PFSK-1 (cell line): ENCODE measurements around the gene CLEC16A.

Experiments
- FOXP2 ChIP-seq: optimal IDR thresholded peaks from 2 replicates; pipeline ENCODE3; 2011; ENCODE audit warnings: borderline replicate concordance, control low read depth, inconsistent platforms; ENCODE audit not compliant: insufficient read depth; ENCODE audit errors: extremely low read length, extremely low read depth
- POLR2AphosphoS5 ChIP-seq: IDR thresholded peaks from 2 replicates; pipeline ENCODE4 v1.6.1; 2012; ENCODE audit warnings: low read depth, mild to moderate bottlenecking, control low read depth, low read length, moderate library complexity
- REST ChIP-seq, 2 experiments: IDR thresholded peaks; 2 replicates each; pipeline versions ENCODE4 v1.6.1 to v1.8.0; 2011 to 2012; ENCODE audit warnings: low read depth in 2 of 2, low read length in 2 of 2, control low read depth in 1 of 2, inconsistent platforms in 1 of 2, mild to moderate bottlenecking in 1 of 2, moderate library complexity in 1 of 2; ENCODE audit not compliant: insufficient read depth in 1 of 2
- SIN3A ChIP-seq: IDR thresholded peaks from 2 replicates; pipeline ENCODE4 v1.6.1; 2012; ENCODE audit warnings: mild to moderate bottlenecking, low read length, moderate library complexity, borderline replicate concordance; ENCODE audit not compliant: insufficient read depth
- TAF1 ChIP-seq: IDR thresholded peaks from 2 replicates; pipeline ENCODE4 v1.6.1; 2012; ENCODE audit warnings: low read length, control low read depth, borderline replicate concordance; ENCODE audit not compliant: insufficient read depth

CLEC16A gene

GRCh38 chr16:11147754-11148444 is 203.5 kb downstream of the CLEC16A start:
- TF ChIP-seq TAF1 (no peak), REST (IDR thresholded peaks at IDR 0.05; ENCODE audit: insufficient read depth in 1 of 2, low read depth in 2 of 2, low read length in 2 of 2) (no peak)

GRCh38 chr16:11149011-11149616 is 204.8 kb downstream of the CLEC16A start:
- TF ChIP-seq FOXP2: no peak
- TF ChIP-seq TAF1: no peak
- no peak for TF ChIP-seq REST (IDR thresholded peaks at IDR 0.05; ENCODE audit: insufficient read depth in 1 of 2, low read depth in 2 of 2, low read length in 2 of 2)
- TF ChIP-seq POLR2AphosphoS5: no peak
- TF ChIP-seq SIN3A: no peak

GRCh38 chr16:11150190-11150589 is 205.8 kb downstream of the CLEC16A start:
- TF ChIP-seq POLR2AphosphoS5 (no peak), REST (IDR thresholded peaks at IDR 0.05; ENCODE audit: insufficient read depth in 1 of 2, low read depth in 2 of 2, low read length in 2 of 2) (no peak)

- no peak for TF ChIP-seq POLR2AphosphoS5
- TF ChIP-seq TAF1: no peak
- TF ChIP-seq REST (IDR thresholded peaks at IDR 0.05; ENCODE audit: insufficient read depth in 1 of 2, low read depth in 2 of 2, low read length in 2 of 2): no peak
- TF ChIP-seq FOXP2: no peak
- TF ChIP-seq SIN3A: no peak
Measured at GRCh38 chr16:11151156-11151884, 207.0 kb downstream of the CLEC16A start.
